Measurements from ENCODE around the gene GALNT14.

Gene GALNT14

GRCh38 chr2:30984148-30984547 lies 154.1 kb downstream of the GALNT14 start:
- Histone ChIP-seq H3K36me3 (replicated peaks; ENCODE audit: insufficient read depth, low read length) (no peaks in the 10 kb centered on the region), H4K20me1 (ENCODE audit: insufficient read depth, low read length) (no peaks in the 10 kb centered on the region), H3F3A (ENCODE audit: insufficient read depth, low read length) (no peaks in the 10 kb centered on the region), H3K9me2 (replicated peaks; ENCODE audit: insufficient read depth, low read length) (no peaks in the 10 kb centered on the region), H3K79me2 (ENCODE audit: low read length) (no peaks in the 10 kb centered on the region), H3K4me2 (ENCODE audit: low read depth, low read length) (no peak overlapping the region), H3K9me3 (replicated peaks; ENCODE audit: insufficient read depth, low read length) (no peaks in the 10 kb centered on the region), H3K4me3 (ENCODE audit: low read length) (no peak overlapping the region), H2AFZ (ENCODE audit: low read length) (no peak overlapping the region), H3K9ac (ENCODE audit: low read length) (no peak overlapping the region), H3K27ac (ENCODE audit: low read length) (no peak overlapping the region), H3K4me1 (ENCODE audit: low read length) (no peaks in the 10 kb centered on the region), H3K27me3 (replicated peaks; ENCODE audit: insufficient read depth, low read length) (no peaks in the 10 kb centered on the region)
- DNase-seq, result no peak
- TF ChIP-seq EZH2phosphoT487 (IDR thresholded peaks at IDR 0.05; ENCODE audit: low read length), result no peak
- no peak for TF ChIP-seq CTCF (IDR thresholded peaks at IDR 0.05; ENCODE audit: low read length)
- no peak for TF ChIP-seq EZH2 (optimal IDR thresholded peaks at IDR 0.05; ENCODE audit: low read depth, low read length)

- Histone ChIP-seq H3K9me3 (replicated peaks; ENCODE audit: insufficient read depth, low read length) (no peaks in the 10 kb centered on the region), H3K4me3 (ENCODE audit: low read length) (no peak overlapping the region), H3K9me2 (replicated peaks; ENCODE audit: insufficient read depth, low read length) (no peaks in the 10 kb centered on the region), H3K79me2 (ENCODE audit: low read length) (no peaks in the 10 kb centered on the region), H3K36me3 (replicated peaks; ENCODE audit: insufficient read depth, low read length) (no peaks in the 10 kb centered on the region), H2AFZ (ENCODE audit: low read length) (no peak overlapping the region), H3K27me3 (replicated peaks; ENCODE audit: insufficient read depth, low read length) (no peaks in the 10 kb centered on the region), H3K4me1 (ENCODE audit: low read length) (no peaks in the 10 kb centered on the region), H3K4me2 (ENCODE audit: low read depth, low read length) (no peak overlapping the region), H4K20me1 (ENCODE audit: insufficient read depth, low read length) (no peaks in the 10 kb centered on the region), H3F3A (ENCODE audit: insufficient read depth, low read length) (no peaks in the 10 kb centered on the region), H3K9ac (ENCODE audit: low read length) (no peak overlapping the region), H3K27ac (ENCODE audit: low read length) (no peak overlapping the region)
- TF ChIP-seq CTCF (IDR thresholded peaks at IDR 0.05; ENCODE audit: low read length) (no peak), EZH2 (optimal IDR thresholded peaks at IDR 0.05; ENCODE audit: low read depth, low read length) (no peak), EZH2phosphoT487 (IDR thresholded peaks at IDR 0.05; ENCODE audit: low read length) (no peak)
- no peak for DNase-seq
These were observed 156.7 kb downstream of the GALNT14 start for GRCh38 chr2:30981510-30981909.

DNA sequence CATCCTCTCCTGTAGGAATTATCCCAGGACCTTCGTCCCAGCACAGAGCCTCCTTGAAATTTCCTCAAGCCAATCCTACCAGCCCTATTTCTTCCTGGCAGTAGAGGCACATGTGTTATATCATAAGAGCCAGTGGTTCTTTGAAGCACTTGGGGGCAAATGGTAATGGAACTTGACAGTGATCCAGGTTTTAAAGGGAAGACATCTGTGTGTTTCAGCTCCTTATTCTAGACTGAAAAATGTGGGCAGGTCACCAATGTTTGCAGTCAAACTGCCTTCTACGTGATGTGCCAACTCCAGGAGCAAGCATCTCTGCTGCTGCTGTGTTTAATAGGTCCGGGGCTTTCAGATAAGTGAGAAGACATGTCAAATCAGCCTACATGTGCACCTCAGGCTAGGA lies 157.1 kb downstream of the GALNT14 start:
- H3K27me3 ChIP-seq (replicated peaks; ENCODE audit: insufficient read depth, low read length), result no peaks in the 10 kb centered on the region
- H3K4me3 ChIP-seq (ENCODE audit: low read length), result no peak overlapping the region
- no peaks in the 10 kb centered on the region for H3F3A ChIP-seq (ENCODE audit: insufficient read depth, low read length)
- no peaks in the 10 kb centered on the region for H3K79me2 ChIP-seq (ENCODE audit: low read length)
- TF ChIP-seq EZH2phosphoT487 (IDR thresholded peaks at IDR 0.05; ENCODE audit: low read length) (no peak), CTCF (IDR thresholded peaks at IDR 0.05; ENCODE audit: low read length) (no peak), EZH2 (optimal IDR thresholded peaks at IDR 0.05; ENCODE audit: low read depth, low read length) (no peak)
- DNase-seq, result no peak
- H2AFZ ChIP-seq (ENCODE audit: low read length), result no peak overlapping the region
- H3K27ac ChIP-seq (ENCODE audit: low read length), result no peak overlapping the region
- no peaks in the 10 kb centered on the region for H3K4me1 ChIP-seq (ENCODE audit: low read length)
- H3K36me3 ChIP-seq (replicated peaks; ENCODE audit: insufficient read depth, low read length), result no peaks in the 10 kb centered on the region
- no peaks in the 10 kb centered on the region for H3K9me3 ChIP-seq (replicated peaks; ENCODE audit: insufficient read depth, low read length)
- no peak overlapping the region for H3K9ac ChIP-seq (ENCODE audit: low read length)
- no peaks in the 10 kb centered on the region for H4K20me1 ChIP-seq (ENCODE audit: insufficient read depth, low read length)
- no peaks in the 10 kb centered on the region for H3K9me2 ChIP-seq (replicated peaks; ENCODE audit: insufficient read depth, low read length)
- no peak overlapping the region for H3K4me2 ChIP-seq (ENCODE audit: low read depth, low read length)
